Purkinje cell (primary cell): Measurements from ENCODE around the gene RBM22. TPM values are rescaled to one million over a fixed set of nuclear protein-coding genes. Genes with fewer than 3 reads are reported as not detected.

Source experiments
- polyA plus RNA-seq: library from polyadenylated mRNA; unstranded; fragments of >200 nt; fragmentation: Nextera tagmentation; gene quantifications from 2 replicates; pipeline ENCODE4 v1.2.1, GENCODE V29; 2014

RBM22 gene
- 22.0 and 27.6 TPM in 2 replicates for polyA plus RNA-seq

GRCh38 chr5:150700594-150701377 is at the start of gene RBM22:
Gene RBM22, minus strand, starts transcription at chr5:150701062. Its CDS starts 77 bp downstream, at chr5:150700985.

GRCh38 chr5:150661086-150661485 is 39.8 kb downstream of the RBM22 start, which contains the start of gene MYOZ3:
Gene MYOZ3, plus strand, starts transcription at chr5:150661251. Its CDS starts 1,691 bp downstream, at chr5:150662942.

Other genes with a start within 250 kb of the RBM22 start
- 0.81 and 1.3 TPM in 2 replicates for gene NDST1, start 192.9 kb downstream of the RBM22 start, polyA plus RNA-seq
- gene SYNPO, start 60.4 kb downstream of the RBM22 start, polyA plus RNA-seq, result 0.25 and 4.6 TPM in 2 replicates
- gene MYOZ3, start 39.8 kb downstream of the RBM22 start, polyA plus RNA-seq, result 0.99 TPM in 1 of 2 replicates, not detected in the other
- 30.1 and 38.8 TPM in 2 replicates for gene DCTN4, start 58.0 kb upstream of the RBM22 start, polyA plus RNA-seq
- gene SMIM3, start 77.7 kb upstream of the RBM22 start, polyA plus RNA-seq, result 0.55 and 1.7 TPM in 2 replicates
- not detected in 2 replicates for gene IRGM, start 145.5 kb upstream of the RBM22 start, polyA plus RNA-seq
- 2.6 and 4.3 TPM in 2 replicates for gene ZNF300, start 203.9 kb upstream of the RBM22 start, polyA plus RNA-seq